ENCODE measurements around the gene SORCS2. TPM values are rescaled to one million over a fixed set of nuclear protein-coding genes. Genes with fewer than 3 reads are reported as not detected.

The SORCS2 gene
- total RNA-seq, 1 experiment from 2014 or later: 0.06 TPM

DNA sequence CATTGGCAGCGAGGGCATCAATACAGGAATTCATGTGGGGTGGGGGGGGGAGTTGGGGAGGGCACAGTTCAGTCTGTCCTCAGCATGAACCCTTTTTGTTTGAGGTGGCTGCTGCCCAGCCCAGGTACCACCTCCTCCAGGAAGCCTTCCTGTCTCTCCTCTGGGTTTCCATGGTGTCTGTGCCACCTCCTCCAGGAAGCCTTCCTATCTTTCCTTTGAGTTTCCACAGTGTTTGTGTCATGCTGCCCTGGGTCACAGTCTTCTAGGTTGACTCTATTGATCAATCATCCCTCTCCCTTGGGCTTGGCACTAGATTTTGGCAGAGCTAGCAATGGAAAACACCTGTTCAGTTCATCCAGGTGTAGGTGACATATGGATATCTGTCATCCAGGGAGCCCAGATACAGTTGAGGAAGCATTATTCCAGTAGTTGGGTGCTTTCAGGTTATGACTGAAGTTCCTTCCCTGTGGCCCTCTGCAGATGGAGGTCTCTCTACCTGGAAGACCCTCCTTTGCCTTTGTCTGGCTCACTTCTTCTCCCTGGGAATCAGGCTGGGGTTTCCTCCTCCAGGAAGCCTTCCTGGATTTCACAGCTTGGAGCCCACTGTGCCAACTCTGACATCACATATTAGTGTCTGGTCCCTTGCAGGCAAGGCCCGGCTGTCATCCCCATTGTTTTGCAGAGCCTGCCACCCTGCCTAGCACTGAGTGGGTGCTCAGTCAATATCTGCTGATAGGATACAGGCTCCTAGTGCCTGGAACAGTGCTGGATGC is 96.6 kb downstream of the SORCS2 start:
- no peak overlapping the region for H3K4me3 ChIP-seq (ENCODE audit: low read depth, low read length, poor library complexity, severe bottlenecking)
- TF ChIP-seq, protein P1, sequence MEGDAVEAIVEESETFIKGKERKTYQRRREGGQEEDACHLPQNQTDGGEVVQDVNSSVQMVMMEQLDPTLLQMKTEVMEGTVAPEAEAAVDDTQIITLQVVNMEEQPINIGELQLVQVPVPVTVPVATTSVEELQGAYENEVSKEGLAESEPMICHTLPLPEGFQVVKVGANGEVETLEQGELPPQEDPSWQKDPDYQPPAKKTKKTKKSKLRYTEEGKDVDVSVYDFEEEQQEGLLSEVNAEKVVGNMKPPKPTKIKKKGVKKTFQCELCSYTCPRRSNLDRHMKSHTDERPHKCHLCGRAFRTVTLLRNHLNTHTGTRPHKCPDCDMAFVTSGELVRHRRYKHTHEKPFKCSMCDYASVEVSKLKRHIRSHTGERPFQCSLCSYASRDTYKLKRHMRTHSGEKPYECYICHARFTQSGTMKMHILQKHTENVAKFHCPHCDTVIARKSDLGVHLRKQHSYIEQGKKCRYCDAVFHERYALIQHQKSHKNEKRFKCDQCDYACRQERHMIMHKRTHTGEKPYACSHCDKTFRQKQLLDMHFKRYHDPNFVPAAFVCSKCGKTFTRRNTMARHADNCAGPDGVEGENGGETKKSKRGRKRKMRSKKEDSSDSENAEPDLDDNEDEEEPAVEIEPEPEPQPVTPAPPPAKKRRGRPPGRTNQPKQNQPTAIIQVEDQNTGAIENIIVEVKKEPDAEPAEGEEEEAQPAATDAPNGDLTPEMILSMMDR (conservative IDR thresholded peaks at IDR 0.05; ENCODE audit: low read depth, low read length): no peak
- TF ChIP-seq EZH2 (IDR thresholded peaks at IDR 0.05; ENCODE audit: borderline replicate concordance, low read depth, low read length, poor library complexity, severe bottlenecking): no peak
- intact Hi-C loops (cut with micrococcal nuclease; ENCODE audit: unreplicated experiment): no loop called here
- DNase-seq (ENCODE audit: low spot score): no peak
- no peaks in the 10 kb centered on the region for H3K9me3 ChIP-seq (ENCODE audit: low read depth, low read length, poor library complexity, severe bottlenecking)
- no peaks in the 10 kb centered on the region for H3K27me3 ChIP-seq (replicated peaks; ENCODE audit: insufficient read depth, low read depth, low read length, poor library complexity)
- BruUV-seq (replicated peaks): no TSS peak
- H3K27ac ChIP-seq (ENCODE audit: low read depth, low read length, poor library complexity, severe bottlenecking): no peak overlapping the region
- CTCF ChIA-PET: no interaction called here
- no peaks in the 10 kb centered on the region for H3K36me3 ChIP-seq (ENCODE audit: insufficient read depth, low read length, poor library complexity, severe bottlenecking)
- POLR2A ChIA-PET (ENCODE audit: low non-redundant PET): no interaction called here
- H3K4me1 ChIP-seq (ENCODE audit: insufficient read depth, low read length, poor library complexity, severe bottlenecking): no peaks in the 10 kb centered on the region

DNA sequence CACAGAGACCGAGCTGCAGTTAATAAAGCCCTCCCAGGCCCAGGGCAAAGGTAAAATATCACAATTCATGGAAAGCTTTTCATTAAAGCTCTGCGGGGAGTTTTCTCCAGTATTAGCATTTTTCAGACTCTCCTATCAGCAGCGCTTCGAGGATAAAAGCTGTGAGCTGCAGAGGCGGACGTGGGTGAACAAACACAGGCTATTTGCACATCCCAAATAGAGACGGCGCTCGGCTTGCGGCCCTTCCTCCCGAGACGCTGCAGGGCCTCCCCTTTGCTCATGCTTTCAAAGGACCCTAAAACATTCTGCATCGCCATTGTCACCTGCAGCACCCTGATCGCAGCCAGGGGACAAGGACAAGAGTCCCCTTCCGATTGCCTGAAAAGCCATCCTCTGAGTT is 97.3 kb downstream of the SORCS2 start:
- TF ChIP-seq EZH2 (IDR thresholded peaks at IDR 0.05; ENCODE audit: borderline replicate concordance, low read depth, low read length, poor library complexity, severe bottlenecking): no peak
- TF ChIP-seq, protein P1 (conservative IDR thresholded peaks at IDR 0.05; ENCODE audit: low read depth, low read length): no peak
- POLR2A ChIA-PET (ENCODE audit: low non-redundant PET): no interaction called here
- H3K9me3 ChIP-seq (ENCODE audit: low read depth, low read length, poor library complexity, severe bottlenecking): no peaks in the 10 kb centered on the region
- no peak overlapping the region for H3K27ac ChIP-seq (ENCODE audit: low read depth, low read length, poor library complexity, severe bottlenecking)
- H3K4me1 ChIP-seq (ENCODE audit: insufficient read depth, low read length, poor library complexity, severe bottlenecking): no peaks in the 10 kb centered on the region
- CTCF ChIA-PET: no interaction called here
- no peak for DNase-seq (ENCODE audit: low spot score)
- H3K4me3 ChIP-seq (ENCODE audit: low read depth, low read length, poor library complexity, severe bottlenecking): no peak overlapping the region
- no TSS peak for BruUV-seq (replicated peaks)
- no peaks in the 10 kb centered on the region for H3K27me3 ChIP-seq (replicated peaks; ENCODE audit: insufficient read depth, low read depth, low read length, poor library complexity)
- no peaks in the 10 kb centered on the region for H3K36me3 ChIP-seq (ENCODE audit: insufficient read depth, low read length, poor library complexity, severe bottlenecking)
- intact Hi-C loops (cut with micrococcal nuclease; ENCODE audit: unreplicated experiment): no loop called here

DNA sequence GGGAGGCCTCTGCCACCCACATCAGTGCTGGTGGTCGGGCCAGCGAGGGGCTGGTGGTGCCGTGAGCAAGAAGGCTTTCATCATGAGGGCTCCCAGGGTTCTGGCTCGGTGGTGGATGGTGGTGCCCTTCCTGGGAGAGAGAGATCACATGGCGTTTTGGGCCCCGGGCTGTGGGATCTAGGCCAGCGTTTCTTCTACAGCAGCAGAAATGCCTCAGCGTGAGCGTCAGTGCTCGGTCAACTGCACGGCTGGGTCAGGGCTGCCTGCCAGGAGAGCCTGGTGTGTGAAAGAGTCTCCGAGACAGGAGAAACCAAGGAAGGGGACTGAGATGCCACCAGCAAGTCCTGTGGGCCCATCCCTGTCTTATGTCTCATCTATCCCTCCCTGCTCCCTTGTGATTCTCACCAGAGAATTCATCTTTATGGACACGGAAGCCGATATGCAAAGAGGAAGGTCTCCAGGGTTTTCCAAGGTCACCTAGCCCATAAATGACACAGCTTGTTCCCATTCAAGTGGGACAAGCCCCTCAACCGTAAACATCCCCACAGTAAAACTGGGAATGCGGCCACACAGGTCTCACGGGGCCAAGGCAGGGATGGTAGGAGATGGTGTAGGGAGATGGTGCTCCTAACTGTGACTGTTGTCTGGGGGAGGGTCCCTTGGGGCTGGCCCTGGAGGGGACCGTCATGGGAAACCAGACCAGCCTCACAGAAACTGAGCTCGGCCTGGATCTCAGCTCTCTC is 99.2 kb downstream of the SORCS2 start:
- ChIA-PET CTCF (interaction anchor here (0.5 kb wide), 1 partner anchor 8 kb away, joined by 8 read pairs; no protein-coding TSS in a partner anchor), POLR2A (ENCODE audit: low non-redundant PET) (no interaction called here)
- H3K4me1 ChIP-seq (ENCODE audit: insufficient read depth, low read length, poor library complexity, severe bottlenecking): no peaks in the 10 kb centered on the region
- no peaks in the 10 kb centered on the region for H3K9me3 ChIP-seq (ENCODE audit: low read depth, low read length, poor library complexity, severe bottlenecking)
- H3K27me3 ChIP-seq (replicated peaks; ENCODE audit: insufficient read depth, low read depth, low read length, poor library complexity): no peaks in the 10 kb centered on the region
- H3K36me3 ChIP-seq (ENCODE audit: insufficient read depth, low read length, poor library complexity, severe bottlenecking): no peaks in the 10 kb centered on the region
- BruUV-seq (replicated peaks): no TSS peak
- intact Hi-C loops (cut with micrococcal nuclease; ENCODE audit: unreplicated experiment): no loop called here
- H3K4me3 ChIP-seq (ENCODE audit: low read depth, low read length, poor library complexity, severe bottlenecking): no peak overlapping the region
- no peak overlapping the region for H3K27ac ChIP-seq (ENCODE audit: low read depth, low read length, poor library complexity, severe bottlenecking)
- DNase-seq (ENCODE audit: low spot score): no peak
- no peak for TF ChIP-seq EZH2 (IDR thresholded peaks at IDR 0.05; ENCODE audit: borderline replicate concordance, low read depth, low read length, poor library complexity, severe bottlenecking)
- TF ChIP-seq, protein P1 (conservative IDR thresholded peaks at IDR 0.05; ENCODE audit: low read depth, low read length): no peak

All from A673 (cell line).